Left forelimb (tissue), 1 donor: ENCODE results near the gene KCP.
"Not testable (repeated sequence)": the region's sequence is repeated elsewhere in the genome, so short reads cannot be mapped to it uniquely, and the experiment has no call there.

Source experiments
- DNase-seq: peaks from one replicate; pipeline ENCODE4 v3.0.0-alpha.2; 2018; ENCODE audit warnings: low spot score

KCP gene

GRCh38 chr7:128910569-128910945 lies at the start of gene KCP:
Gene KCP, minus strand, starts transcription at chr7:128910709. Its CDS starts 33 bp downstream, at chr7:128910676.
- peak; percentile 65 for DNase-seq

GRCh38 chr7:128959296-128959695 lies 48.8 kb upstream of the KCP start:
- no peak for DNase-seq

- no peak for DNase-seq
These were observed 45.5 kb upstream of the KCP start for GRCh38 chr7:128955981-128956380.

- no peak for DNase-seq
These were observed 44.6 kb upstream of the KCP start for GRCh38 chr7:128954830-128955802.

- DNase-seq: no peak
These were observed 43.6 kb upstream of the KCP start for GRCh38 chr7:128954150-128954549.

GRCh38 chr7:128951296-128951695 lies 40.8 kb upstream of the KCP start:
- DNase-seq: no peak

GRCh38 chr7:128948976-128949760 lies 38.7 kb upstream of the KCP start:
- DNase-seq: no peak

- DNase-seq: no peak
These were observed 37.9 kb upstream of the KCP start for GRCh38 chr7:128948312-128948973.

GRCh38 chr7:128947854-128948253 lies 37.3 kb upstream of the KCP start:
- DNase-seq: no peak

- no peak for DNase-seq
These were observed 36.7 kb upstream of the KCP start for GRCh38 chr7:128946936-128947830.

- no peak for DNase-seq
These were observed 35.3 kb upstream of the KCP start for GRCh38 chr7:128945668-128946366.

GRCh38 chr7:128944487-128945236 lies 34.2 kb upstream of the KCP start:
- no peak for DNase-seq

- DNase-seq: not testable (repeated sequence)
These were observed 32.7 kb upstream of the KCP start for GRCh38 chr7:128943251-128943650.

GRCh38 chr7:128941946-128942526 lies 31.5 kb upstream of the KCP start:
- DNase-seq: no peak

GRCh38 chr7:128941323-128941890 lies 30.9 kb upstream of the KCP start:
- DNase-seq: no peak

GRCh38 chr7:128940494-128941322 lies 30.2 kb upstream of the KCP start:
- DNase-seq: no peak

GRCh38 chr7:128939861-128940410 lies 29.4 kb upstream of the KCP start:
- no peak for DNase-seq
